HG03460 (cell line): ENCODE data around the gene PCCB.
"Not testable (repeated sequence)": the region's sequence is repeated elsewhere in the genome, so short reads cannot be mapped to it uniquely, and the experiment has no call there.

Experiments used
- ATAC-seq: cut with Tn5 transposase; IDR thresholded peaks from one replicate; pipeline ENCODE4 v1.9.1; 2021; ENCODE audit not compliant: unreplicated experiment

PCCB gene

DNA sequence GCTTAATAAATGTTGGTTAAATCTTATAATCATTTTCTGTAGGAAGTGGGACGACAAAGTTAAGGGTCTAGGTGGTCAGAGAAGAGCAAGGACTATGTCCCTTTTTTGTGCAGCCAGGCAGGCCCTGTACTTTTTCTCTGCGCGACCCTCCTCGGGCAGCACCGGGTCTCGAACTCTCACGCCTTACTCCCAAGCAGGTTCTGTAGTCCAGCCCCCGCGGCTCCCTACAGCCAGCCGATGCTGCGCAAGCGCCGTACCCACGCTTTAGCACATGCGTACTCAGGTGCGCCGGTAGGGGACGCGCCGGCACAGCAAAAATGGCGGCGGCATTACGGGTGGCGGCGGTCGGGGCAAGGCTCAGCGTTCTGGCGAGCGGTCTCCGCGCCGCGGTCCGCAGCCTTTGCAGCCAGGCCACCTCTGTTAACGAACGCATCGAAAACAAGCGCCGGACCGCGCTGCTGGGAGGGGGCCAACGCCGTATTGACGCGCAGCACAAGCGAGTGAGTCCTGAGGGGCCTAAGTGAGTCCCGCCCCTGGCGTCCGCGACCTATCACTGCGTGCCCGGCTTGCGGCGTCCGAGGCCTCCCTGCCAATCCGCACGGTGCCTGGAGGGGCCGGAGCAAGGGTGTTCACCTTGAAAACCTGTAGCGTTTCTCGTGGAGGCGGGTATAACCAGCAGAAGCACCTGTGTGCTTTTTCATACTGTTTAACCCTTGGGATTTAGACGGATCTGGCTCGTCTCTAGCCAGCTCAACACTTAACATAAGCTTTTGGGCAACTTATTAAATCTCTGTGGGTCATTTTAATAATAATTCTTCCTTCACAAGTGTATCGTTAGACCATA lies at the start of gene PCCB:
PCCB (plus strand) TSS at position 282 of the 844 bp plus-strand sequence; CDS start at position 318, 36 bp downstream.
- peak; percentile 95 for ATAC-seq

DNA sequence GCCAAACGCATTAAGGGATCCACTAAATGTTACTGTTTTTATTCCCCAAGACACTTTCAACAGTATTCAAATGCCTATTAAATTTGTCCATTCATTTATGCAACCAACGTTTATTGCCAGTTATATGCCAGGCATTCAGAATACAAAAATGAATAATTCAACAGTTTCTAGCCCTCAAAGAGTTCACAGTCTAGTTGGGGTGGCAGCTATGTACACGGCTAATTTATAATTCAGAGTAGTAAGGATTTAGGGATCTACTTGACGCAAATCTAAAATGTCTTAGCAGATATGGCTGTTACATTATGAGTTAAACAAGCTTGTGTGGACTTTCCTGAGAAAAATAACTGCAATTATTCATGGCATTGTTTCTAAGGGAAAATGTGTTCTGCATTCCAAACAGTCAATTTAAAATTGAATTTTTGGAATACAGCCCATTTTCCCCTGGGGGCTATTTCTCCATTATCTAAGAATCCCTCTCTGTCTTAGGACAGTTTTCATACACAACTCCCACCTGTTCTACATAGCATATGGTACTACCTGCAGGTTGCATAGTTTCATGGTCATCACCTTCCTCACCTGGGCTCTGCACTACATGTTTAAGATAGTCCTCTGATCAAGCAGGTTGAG lies 42.5 kb upstream of the PCCB start:
- ATAC-seq, result no peak

DNA sequence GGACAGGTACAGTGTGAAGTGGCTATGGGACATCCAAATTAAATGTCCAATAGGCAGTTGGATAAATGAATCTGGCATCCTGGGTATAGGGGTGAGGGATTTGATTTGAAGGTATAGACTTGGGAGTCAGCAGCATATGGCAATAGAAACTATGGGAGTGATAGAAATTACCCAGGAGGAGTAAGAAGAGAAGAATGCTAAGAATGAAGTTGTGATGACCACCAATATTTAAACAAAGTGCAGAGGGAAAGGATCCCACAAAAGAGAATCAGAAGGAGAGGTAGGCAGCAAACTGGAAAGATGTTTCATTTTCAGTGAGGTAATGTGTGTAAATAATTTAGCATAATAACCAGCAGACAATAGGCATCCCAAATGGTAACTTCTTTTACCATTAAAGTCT lies 40.2 kb upstream of the PCCB start:
- ATAC-seq, result no peak

DNA sequence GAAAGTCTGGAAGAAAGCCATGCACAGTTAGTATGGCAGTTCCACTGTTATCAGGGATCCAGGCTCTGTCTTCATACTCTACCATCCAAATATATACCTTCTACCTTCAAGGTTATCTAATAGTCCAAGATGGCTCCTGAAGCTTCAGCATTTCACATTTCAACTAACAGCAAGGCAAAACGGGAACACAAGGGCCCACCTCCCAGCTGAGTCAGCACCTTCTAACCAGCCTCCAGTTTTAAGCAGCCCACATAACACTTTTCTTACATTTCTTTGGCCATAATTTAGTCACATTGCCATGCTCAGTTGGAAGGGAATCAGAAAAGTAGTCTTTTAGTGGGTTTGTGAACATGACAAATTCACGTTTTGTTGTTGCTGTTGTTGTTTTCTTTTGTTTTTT lies 38.6 kb upstream of the PCCB start:
- ATAC-seq, result no peak

DNA sequence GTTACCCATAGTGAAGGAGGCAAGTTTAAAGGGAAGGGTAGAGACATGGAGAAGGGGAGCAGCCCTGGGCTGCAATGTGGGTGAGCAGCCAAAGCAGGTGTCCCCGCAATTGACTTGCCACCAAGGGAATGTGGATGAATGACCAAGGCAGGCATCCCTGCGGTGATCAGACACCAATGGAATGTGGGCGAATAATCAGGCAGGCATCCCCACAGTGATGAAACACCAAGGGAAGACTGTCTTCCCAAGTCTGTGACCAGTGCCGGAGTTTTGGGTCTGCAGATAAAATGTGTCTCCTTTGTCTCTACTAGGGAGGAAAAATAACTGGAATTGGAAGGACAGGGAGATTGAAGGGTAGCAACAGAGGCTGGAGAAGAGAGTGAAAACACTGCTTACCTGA lies 27.4 kb upstream of the PCCB start:
- not testable (repeated sequence) for ATAC-seq

DNA sequence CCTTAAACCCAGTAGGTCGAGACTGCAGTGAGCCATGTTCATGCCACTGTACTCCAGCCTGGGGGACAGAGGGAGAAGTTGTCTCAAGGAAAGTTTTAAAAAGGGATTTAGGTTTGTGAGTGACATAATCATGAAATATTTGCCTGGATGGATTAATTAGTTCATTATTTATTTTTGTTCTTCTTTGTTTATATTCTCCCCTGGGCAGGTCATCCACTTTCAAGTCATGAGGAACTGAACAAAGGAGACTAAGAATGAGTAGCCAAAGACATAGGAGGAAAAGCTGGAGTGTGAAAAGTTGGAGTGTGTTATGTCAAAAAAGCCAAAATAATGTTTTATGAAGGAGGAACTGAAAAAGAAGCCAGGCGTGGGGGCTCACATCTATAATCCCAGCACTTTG lies 17.7 kb upstream of the PCCB start:
- no peak for ATAC-seq

DNA sequence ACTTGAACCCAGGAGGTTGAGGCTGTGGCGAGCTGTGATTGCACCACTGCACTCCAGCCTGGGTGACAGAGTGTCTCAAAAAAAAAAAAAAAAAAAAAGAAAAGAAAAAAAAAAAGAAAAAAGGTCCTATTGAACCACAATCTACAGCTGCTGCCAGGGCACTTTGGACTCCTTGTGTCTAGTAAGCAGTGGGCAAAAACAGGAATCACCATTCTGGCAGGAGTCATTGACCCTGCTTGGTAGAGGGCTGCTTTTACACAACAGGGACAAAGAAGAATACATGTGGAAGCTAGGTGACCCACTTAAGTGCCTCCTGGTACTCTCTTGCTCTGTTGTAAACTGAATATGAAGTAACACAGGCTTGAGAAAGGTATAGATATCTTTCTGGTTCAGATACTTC lies 14.6 kb upstream of the PCCB start:
- no peak for ATAC-seq

DNA sequence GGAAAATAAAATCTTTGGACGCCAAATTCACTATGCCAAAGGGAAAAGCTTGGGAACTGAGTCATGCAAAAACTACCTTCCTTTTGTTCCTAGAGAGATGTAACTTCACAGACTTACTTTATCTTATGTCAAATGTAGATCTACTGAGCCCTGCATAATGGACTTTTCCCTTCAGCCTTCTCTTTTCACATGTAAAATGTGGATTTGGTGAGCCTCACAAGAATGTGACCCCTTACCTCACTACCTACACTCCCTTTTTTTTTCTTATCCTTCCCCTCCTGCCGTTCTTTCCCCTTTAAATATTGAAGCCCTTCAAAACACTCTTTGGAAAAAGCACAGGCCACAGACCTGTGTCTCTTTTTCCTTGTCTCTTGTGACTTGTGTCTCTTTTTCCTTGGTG lies 14.0 kb upstream of the PCCB start:
- no peak for ATAC-seq

DNA sequence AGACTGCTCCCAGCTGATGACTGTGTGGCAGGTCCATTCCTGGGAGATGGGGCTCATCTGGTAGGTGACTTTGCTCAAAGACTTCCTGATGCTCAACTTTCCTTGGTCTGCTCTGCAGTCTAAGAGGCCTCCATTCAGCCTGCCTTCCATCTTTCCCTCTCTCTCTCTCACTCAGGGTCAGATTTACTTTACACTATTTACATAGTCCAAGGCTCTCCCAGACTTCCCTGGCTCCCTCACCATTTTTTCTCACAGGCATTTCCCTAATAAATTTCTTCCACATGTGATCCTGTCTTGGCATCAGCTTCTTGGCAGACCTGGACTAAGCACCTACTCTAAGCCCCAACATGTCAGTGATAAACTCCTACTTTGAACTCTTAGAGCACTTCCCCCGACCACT lies 13.0 kb upstream of the PCCB start:
- no peak for ATAC-seq

DNA sequence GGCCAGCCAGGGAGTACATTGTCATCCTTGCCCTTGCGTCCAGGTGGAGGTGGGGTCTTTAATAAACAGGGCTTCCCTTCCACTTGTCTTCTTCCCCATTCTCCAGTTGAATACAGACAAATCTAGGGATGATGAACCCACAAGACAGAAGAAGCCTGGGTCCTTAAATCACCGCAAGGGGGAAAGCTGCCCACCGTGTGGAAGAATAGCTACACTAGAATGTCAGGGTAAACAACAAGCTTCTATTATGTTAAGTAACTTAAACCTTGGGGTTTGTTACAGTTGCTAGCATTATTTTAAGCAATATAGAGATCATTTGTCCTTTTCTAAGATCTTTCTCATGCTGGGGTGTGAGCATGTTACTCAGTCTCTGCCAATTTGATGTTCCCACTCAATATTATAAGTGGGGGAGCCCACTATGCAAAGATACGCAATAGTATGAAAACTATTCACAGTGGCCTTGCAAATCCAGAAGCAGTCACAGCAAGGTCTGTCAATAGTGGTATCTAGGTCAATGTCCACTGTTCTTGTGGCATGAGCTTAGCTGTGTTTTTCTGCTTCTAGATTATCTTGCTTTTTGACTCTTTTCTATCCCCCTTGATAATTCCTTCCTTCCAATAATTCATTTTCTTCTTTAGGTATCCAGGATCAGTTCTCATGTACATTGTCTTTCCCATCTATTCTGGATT lies 12.0 kb upstream of the PCCB start:
- ATAC-seq, result no peak

DNA sequence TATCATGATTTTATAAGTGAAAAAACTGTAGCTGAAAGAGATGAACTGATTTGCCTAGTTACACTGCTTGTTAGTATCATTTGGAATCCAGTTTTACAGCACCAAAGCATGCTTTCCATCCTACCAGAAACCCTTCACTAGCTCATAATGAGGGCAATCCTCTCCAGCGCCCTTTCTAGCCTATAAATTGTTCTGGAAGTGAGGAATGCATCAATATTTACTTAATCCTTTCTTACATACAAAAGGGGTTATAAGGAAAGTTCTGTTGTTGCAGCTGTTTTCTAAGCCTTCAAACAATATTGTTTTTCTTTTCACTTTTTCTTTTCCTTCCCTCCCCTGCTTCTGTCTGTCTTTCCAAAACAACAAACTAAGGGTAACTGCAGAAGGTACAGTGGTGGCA lies 11.0 kb upstream of the PCCB start:
- ATAC-seq, result no peak

DNA sequence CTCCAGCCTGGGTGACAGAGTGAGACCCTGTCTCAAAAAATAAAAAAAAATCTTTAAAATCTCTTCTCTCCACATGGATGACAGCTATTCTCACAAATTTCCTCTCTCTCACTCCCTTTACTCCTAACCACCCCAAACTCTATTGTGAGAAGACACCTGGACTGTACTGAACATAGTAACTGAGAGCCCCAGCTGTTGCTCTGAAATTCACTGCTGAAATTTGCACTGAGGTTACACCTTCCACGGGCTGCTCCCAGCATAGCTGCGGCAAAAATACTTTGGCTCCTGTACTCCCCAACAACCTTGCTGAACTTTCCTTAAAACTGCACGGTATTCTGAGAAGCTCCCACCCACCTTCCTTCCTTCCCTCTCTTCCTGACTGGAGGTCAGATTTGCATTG lies 4.4 kb upstream of the PCCB start:
- ATAC-seq, result no peak

DNA sequence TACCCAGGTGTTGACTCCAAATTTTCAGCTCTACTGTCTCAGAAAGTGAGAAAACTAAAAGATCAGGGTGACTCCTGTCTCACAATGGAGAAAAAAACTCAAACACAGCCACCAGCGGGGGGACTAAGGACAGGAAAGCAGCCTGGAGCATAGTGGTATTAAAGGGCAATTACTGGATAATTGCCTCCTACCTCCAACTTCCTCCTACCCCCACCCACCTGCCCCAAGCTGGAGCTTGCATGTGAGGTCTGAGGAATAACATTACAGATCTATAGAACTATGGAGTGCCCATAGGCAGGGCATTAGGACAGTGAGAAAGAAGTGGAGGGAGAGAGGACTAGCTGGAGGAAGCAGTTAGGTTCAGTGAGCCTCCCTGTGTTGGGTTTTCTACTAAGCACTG lies 2.7 kb upstream of the PCCB start:
- no peak for ATAC-seq

DNA sequence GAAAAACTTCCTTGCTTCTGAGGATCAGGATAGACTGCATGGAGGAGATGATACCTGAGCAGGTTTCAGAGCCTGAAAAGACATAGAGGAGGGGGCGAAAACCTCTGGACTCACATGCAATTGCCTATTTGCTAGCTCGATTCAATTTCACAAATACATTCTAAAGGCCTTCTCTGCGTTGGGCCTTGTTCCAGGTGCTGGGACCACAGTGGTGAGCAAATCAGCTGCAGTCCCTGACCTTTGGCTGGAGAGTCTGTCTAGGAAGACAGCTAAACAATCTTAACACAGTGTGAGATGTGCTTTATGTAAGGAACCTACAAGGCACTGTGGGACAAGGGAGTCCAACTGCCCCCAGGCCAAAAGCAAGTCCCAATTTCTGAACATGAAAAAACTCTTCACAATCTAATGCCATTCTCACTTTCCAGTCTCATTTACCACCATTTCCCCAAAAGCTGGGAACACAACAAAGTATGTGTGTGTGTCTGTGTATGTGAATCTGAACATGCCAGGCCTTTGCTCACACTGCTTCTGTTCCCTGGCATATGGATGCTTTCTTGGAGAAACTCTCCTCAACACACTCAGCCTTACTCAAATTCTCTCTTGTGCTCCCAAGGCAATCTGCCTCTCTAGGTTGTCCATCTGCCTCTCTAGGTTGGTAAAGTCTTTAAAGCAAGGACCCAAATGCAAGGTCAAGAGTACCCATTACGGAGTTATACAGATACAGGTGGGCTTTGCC lies 2.1 kb upstream of the PCCB start:
- no peak for ATAC-seq

DNA sequence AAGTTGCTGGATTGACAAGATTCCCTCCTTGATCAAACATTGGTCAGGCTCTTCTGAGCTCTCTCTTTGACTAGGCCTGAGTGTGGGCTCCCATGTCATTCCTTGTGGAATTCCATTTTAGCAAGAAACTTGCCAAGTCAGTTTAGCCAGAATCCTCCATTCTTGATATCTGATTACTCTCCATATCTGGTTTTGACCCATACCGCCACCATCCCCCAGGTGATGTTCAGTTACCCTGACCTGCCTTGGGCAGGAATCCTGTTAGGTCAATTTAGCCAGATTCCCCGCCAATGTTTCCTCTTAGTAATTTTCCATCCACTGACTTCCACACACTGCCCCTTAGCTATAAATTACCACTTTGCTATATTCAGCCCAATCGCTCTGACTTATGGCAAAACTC lies 1.0 kb upstream of the PCCB start:
- ATAC-seq, result no peak

DNA sequence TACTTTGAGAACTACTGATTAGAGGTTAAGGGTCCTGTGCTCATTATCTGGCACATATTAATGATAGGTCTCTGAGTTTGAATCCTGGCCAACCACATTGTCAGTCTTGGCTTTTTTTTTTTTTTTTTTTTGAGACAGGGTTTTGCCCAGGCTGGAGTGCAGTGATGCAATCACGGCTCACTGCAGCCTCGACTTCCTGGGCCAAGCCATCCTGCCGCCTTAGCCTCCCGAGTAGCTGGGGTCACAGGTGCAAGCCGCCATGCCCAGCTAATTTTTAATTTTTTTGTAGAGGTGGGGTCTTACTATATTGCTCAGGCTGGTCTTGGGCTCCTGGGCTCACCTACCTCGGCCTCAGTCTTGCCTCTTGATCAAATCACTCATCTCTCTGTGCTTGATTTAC lies 547 bp upstream of the PCCB start:
- no peak for ATAC-seq

DNA sequence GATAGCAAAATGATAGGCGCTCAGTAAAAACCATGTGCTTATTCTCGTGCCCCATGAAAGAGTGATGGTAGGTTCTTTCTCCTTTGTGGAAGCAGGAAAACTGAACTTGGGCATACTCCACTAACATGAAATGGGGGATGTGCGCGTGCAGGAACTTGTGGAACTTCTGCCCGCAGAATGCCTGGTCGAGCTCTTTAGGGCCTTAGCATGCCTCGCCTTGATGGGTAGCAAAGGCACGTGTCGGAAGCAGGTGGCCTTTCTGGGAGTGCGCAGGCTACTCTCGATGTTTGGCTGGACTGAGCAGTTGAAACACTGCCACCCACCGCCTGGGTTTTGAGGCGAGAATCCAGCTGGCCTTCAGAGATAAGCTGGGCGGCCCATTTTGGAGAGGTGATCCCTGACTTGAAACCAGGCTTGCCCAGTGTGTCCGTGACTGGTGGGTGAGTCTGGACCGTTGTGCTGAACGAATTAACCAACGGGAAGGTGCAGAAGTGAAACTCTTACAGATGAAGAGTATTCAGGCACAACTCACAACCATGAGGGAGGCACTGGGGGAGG lies 842 bp downstream of the PCCB start:
- peak; percentile 33 for ATAC-seq

DNA sequence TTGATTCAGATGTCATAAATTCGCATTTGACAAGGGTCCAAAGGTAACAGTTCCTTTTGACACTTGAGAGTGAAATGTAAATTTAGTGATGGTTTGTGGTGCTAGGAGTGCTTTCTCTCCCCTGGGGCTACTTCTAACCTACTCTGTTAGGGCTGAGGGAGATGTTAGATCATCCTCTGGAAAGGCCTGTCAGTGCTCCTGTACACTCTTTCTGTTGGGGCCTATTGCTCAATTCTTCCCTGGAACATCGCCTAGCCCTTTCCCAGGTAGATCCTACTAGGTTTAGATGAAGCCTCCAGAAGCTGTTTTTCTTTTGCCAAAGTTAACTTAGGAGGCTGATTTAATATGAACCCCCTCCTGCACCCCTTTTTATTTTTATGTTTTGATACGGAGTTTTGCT lies 1.4 kb downstream of the PCCB start:
- ATAC-seq, result peak; percentile 5

DNA sequence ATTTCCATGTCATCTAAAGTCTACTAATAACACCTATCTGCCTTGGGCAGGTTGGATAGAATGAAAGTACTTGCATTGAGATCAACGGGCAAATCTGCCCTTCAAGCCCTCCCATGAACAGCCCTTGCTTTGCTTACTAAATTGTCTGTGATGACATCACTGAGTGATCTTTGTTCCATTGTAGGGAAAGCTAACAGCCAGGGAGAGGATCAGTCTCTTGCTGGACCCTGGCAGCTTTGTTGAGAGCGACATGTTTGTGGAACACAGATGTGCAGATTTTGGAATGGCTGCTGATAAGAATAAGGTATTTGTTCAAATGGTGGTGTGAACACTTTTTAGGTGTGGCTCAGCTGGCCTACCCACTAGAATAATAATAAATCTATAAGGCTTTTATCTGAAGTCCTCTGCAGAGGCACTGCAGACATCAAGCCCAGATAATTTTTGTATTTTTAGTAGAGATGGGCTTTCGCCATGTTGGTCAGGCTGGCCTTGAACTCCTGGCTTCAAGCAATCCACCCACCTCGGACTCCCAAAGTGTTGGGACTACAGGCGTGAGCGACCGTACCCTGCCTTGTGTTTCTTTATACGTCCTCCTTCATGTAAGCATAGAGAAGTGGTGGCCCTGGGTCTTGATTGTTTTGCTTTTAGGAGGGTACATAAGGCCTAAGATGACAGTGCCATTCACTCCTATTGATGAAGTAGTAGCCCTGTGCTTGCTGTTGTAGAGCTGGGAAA lies 5.7 kb downstream of the PCCB start:
- no peak for ATAC-seq

DNA sequence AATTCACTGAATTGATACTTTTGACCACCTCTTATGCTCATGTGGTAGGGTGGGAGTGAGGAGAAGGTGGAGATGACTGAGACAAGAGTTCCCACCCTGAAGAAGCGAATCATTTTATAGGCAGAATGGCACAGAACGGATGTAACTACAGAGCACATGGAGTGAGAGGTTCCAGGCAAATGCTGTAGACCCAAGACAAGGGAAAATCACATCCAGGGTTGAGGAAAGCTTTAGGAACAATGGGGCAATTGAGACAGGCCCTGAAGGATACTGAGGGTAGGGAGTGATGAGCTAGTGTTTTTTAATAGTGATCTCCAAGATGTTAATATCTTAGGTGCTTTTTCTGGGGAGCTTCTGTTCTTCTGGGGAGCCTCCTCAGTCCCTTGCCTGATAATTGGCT lies 8.1 kb downstream of the PCCB start:
- no peak for ATAC-seq
